ENCODE results near the gene VMO1. TPM values are rescaled to one million over a fixed set of nuclear protein-coding genes. Genes with fewer than 3 reads are reported as not detected.

Gene VMO1
- total RNA-seq, 6 experiments from 2014 or later, result 0.23 to 0.34 (median 0.31) TPM; not detected in 3

- Mint-ChIP-seq H3K4me1 (ENCODE audit: low read depth) (peaks cover 6% of the 10 kb centered on the region), H3K27ac (no peak overlapping the region), H3K9me3 (no peaks in the 10 kb centered on the region), H3K27me3 (ENCODE audit: insufficient read depth) (peaks cover 64% of the 10 kb centered on the region), H3K4me3 (no peak overlapping the region), H3K36me3 (ENCODE audit: low read depth) (no peaks in the 10 kb centered on the region)
- TF ChIP-seq, protein P1, sequence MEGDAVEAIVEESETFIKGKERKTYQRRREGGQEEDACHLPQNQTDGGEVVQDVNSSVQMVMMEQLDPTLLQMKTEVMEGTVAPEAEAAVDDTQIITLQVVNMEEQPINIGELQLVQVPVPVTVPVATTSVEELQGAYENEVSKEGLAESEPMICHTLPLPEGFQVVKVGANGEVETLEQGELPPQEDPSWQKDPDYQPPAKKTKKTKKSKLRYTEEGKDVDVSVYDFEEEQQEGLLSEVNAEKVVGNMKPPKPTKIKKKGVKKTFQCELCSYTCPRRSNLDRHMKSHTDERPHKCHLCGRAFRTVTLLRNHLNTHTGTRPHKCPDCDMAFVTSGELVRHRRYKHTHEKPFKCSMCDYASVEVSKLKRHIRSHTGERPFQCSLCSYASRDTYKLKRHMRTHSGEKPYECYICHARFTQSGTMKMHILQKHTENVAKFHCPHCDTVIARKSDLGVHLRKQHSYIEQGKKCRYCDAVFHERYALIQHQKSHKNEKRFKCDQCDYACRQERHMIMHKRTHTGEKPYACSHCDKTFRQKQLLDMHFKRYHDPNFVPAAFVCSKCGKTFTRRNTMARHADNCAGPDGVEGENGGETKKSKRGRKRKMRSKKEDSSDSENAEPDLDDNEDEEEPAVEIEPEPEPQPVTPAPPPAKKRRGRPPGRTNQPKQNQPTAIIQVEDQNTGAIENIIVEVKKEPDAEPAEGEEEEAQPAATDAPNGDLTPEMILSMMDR (IDR thresholded peaks at IDR 0.05), result no peak
- DNase-seq, result no peak
These were observed 5.7 kb downstream of the VMO1 start for GRCh38 chr17:4780325-4780955.

GRCh38 chr17:4777969-4778760 lies 8.0 kb downstream of the VMO1 start:
- H3K4me3 Mint-ChIP-seq, result no peak overlapping the region
- H3K27ac Mint-ChIP-seq, result no peak overlapping the region
- TF ChIP-seq, protein P1 (IDR thresholded peaks at IDR 0.05), result no peak
- H3K36me3 Mint-ChIP-seq (ENCODE audit: low read depth), result no peaks in the 10 kb centered on the region
- H3K27me3 Mint-ChIP-seq (ENCODE audit: insufficient read depth), result peaks cover 73% of the 10 kb centered on the region
- DNase-seq, result peak; percentile 2
- peaks cover 6% of the 10 kb centered on the region for H3K4me1 Mint-ChIP-seq (ENCODE audit: low read depth)
- no peaks in the 10 kb centered on the region for H3K9me3 Mint-ChIP-seq

GRCh38 chr17:4772235-4772613 lies 13.9 kb downstream of the VMO1 start:
- peaks cover 48% of the 10 kb centered on the region for H3K27me3 Mint-ChIP-seq (ENCODE audit: insufficient read depth)
- peaks cover 10% of the 10 kb centered on the region; the same call in 1 of the 2 replicates for H3K4me1 Mint-ChIP-seq (ENCODE audit: low read depth)

DNA sequence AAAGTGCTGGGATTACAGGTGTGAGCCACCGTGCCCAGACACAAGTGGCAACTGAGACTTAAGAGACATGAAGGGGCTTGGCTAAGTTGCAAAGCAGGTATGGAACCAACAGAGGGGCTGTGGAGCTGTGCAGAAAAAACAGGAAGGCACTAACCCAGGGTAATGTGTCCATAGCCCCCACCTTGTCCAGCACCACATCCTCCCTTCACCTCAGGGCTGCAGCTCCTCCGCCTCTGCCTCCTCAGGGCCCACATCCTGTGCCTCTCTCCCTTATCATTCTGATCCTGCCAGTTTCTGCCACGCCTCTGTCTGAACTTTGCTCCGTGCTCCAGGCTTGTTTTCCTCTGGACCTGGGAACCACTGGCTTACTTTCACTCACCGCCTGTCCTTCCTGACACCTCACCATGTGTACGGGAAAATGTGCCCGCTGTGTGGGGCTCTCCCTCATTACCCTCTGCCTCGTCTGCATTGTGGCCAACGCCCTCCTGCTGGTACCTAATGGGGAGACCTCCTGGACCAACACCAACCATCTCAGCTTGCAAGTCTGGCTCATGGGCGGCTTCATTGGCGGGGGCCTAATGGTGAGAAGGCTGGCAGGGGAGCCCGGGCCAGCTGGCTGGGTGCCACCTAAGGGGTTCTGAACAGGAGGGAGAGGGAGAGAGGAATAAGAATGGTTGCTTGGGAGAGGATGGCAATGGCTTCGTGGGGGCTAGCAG lies 14.5 kb downstream of the VMO1 start, which contains the start of gene TM4SF5:
TM4SF5 (plus strand) TSS at position 368 of the 716 bp plus-strand sequence; CDS start at position 405, 37 bp downstream.
- Mint-ChIP-seq H3K4me3 (no peak within 1 kb of the TSS), H3K4me1 (ENCODE audit: low read depth) (peaks cover 10% of the 10 kb centered on the region; the same call in 1 of the 2 replicates), H3K27me3 (ENCODE audit: insufficient read depth) (peaks cover 42% of the 10 kb centered on the region), H3K9me3 (no peaks in the 10 kb centered on the region), H3K36me3 (ENCODE audit: low read depth) (no peaks in the 10 kb centered on the region), H3K27ac (no peak within 1 kb of the TSS)
- no peak for DNase-seq
- TF ChIP-seq, protein P1 (IDR thresholded peaks at IDR 0.05), result no peak

More at GRCh38 chr17:4772235-4772613, 13.9 kb downstream of the VMO1 start:
- TF ChIP-seq, protein P1 (IDR thresholded peaks at IDR 0.05), result no peak
- Mint-ChIP-seq H3K27ac (no peak overlapping the region), H3K4me3 (no peak overlapping the region), H3K9me3 (no peaks in the 10 kb centered on the region), H3K36me3 (ENCODE audit: low read depth) (no peaks in the 10 kb centered on the region)
- no peak for DNase-seq

DNA sequence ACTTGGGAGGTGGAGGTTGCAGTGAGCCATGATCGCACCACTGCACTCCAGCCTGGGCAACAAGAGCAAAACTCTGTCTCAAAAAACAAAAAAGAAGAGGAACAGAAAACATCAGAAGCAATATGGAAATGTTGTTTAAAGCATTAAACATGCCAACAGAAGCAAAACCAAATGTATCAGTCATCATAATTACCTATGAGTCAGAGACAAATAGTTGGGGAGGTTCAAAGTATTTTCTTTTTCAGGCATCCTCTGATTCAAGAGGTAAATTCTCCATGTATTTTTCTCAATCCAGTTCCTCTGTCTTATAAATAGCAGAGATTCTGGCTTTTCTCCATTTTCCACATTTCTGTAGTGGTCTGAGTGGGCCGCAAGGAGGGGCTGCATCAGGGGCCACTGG lies 16.5 kb downstream of the VMO1 start:
- Mint-ChIP-seq H3K36me3 (ENCODE audit: low read depth) (no peaks in the 10 kb centered on the region), H3K27ac (no peak overlapping the region), H3K4me3 (no peak overlapping the region), H3K9me3 (no peaks in the 10 kb centered on the region), H3K27me3 (ENCODE audit: insufficient read depth) (peaks cover 25% of the 10 kb centered on the region), H3K4me1 (ENCODE audit: low read depth) (peaks cover 10% of the 10 kb centered on the region; the same call in 1 of the 2 replicates)
- TF ChIP-seq, protein P1 (IDR thresholded peaks at IDR 0.05), result no peak
- DNase-seq, result peak; percentile 46
